H1 (cell line): ENCODE measurements around the gene HOXD12.

ENCODE experiments used
- EZH2 ChIP-seq: fragments of 200-600 bp; sonication (generic); IDR thresholded peaks from 2 replicates; pipeline ENCODE4 v1.7.1; 2012; ENCODE audit warnings: low read depth, mild to moderate bottlenecking, moderate library complexity, low read length, inconsistent platforms; ENCODE audit not compliant: severe bottlenecking
- POLR2A ChIP-seq, 2 experiments: IDR thresholded peaks; 1 replicate in 1 of 2; 2 replicates in 1 of 2; pipeline ENCODE4 v1.6.1; 2011; ENCODE audit warnings: low read depth in 2 of 2, low read length in 2 of 2, mild to moderate bottlenecking in 2 of 2; ENCODE audit errors: control extremely low read depth in 1 of 2

GRCh38 chr2:176093898-176094249, 5.7 kb upstream of the HOXD12 start:
- no peak for TF ChIP-seq POLR2A (IDR thresholded peaks at IDR 0.05; ENCODE audit: control extremely low read depth in 1 of 2, low read depth in 2 of 2, low read length in 2 of 2)
- TF ChIP-seq EZH2: peak; percentile 83
